HEK293 (cell line): Measurements from ENCODE around the gene BTBD8.

Experiments used
- CTCF ChIP-seq: fragments of 450-650 bp; formaldehyde crosslinking; IDR thresholded peaks from 2 replicates; pipeline ENCODE4 v1.5.1; 2016; ENCODE audit warnings: missing biosample characterization, missing genetic modification characterization
- MYNN ChIP-seq: fragments of 450-650 bp; formaldehyde crosslinking; IDR thresholded peaks from 2 replicates; pipeline ENCODE4 v1.5.1; 2016; ENCODE audit warnings: missing biosample characterization, missing genetic modification characterization, borderline replicate concordance
- PRDM2 ChIP-seq: fragments of 450-650 bp; formaldehyde crosslinking; IDR thresholded peaks from 2 replicates; pipeline ENCODE4 v1.5.1; 2016; ENCODE audit warnings: missing biosample characterization, missing genetic modification characterization, borderline replicate concordance
- REST ChIP-seq: fragments of 450-650 bp; formaldehyde crosslinking; IDR thresholded peaks from 2 replicates; pipeline ENCODE4 v1.5.1; 2016; ENCODE audit warnings: missing biosample characterization, missing genetic modification characterization
- SALL2 ChIP-seq: fragments of 450-650 bp; formaldehyde crosslinking; IDR thresholded peaks from 2 replicates; pipeline ENCODE4 v1.5.0; 2017; ENCODE audit warnings: missing biosample characterization, mild to moderate bottlenecking, missing genetic modification characterization, borderline replicate concordance
- ZBTB26 ChIP-seq: fragments of 450-650 bp; formaldehyde crosslinking; optimal IDR thresholded peaks from 2 replicates; pipeline ENCODE3; 2016; ENCODE audit warnings: missing biosample characterization, mild to moderate bottlenecking, missing genetic modification characterization
- ZBTB7A ChIP-seq: fragments of 450-650 bp; formaldehyde crosslinking; IDR thresholded peaks from 2 replicates; pipeline ENCODE4 v1.5.1; 2016; ENCODE audit warnings: low read depth, missing biosample characterization, missing genetic modification characterization
- ZNF274 ChIP-seq, 2 experiments: fragments of 200-500 bp in 1 of 2; fragments of 450-650 bp in 1 of 2; sonication (Bioruptor generic) in 1 of 2; formaldehyde crosslinking in 1 of 2; IDR thresholded peaks; 2 replicates each; pipeline versions ENCODE4 v1.5.1 to v1.6.1; 2014 to 2016; ENCODE audit warnings: borderline replicate concordance in 1 of 2, inconsistent platforms in 1 of 2, low read length in 1 of 2, missing biosample characterization in 1 of 2, missing genetic modification characterization in 1 of 2
- ZNF416 ChIP-seq: fragments of 450-650 bp; formaldehyde crosslinking; IDR thresholded peaks from 2 replicates; pipeline ENCODE4 v1.5.1; 2016; ENCODE audit warnings: missing biosample characterization, missing genetic modification characterization
- ZNF488 ChIP-seq: fragments of 450-650 bp; formaldehyde crosslinking; IDR thresholded peaks from 2 replicates; pipeline ENCODE4 v1.5.1; 2016; ENCODE audit warnings: missing biosample characterization, missing genetic modification characterization
- ZNF777 ChIP-seq: fragments of 450-650 bp; formaldehyde crosslinking; IDR thresholded peaks from 2 replicates; pipeline ENCODE4 v1.5.1; 2017; ENCODE audit warnings: missing biosample characterization, missing genetic modification characterization, borderline replicate concordance

GRCh38 chr1:92084651-92085050 is 4.5 kb downstream of the BTBD8 start:
- TF ChIP-seq CTCF (no peak), MYNN (tag by site-specific recombination) (no peak), ZBTB26 (tag by site-specific recombination) (no peak), PRDM2 (tag by site-specific recombination) (no peak), ZNF488 (no peak), ZNF777 (no peak), ZNF274 (IDR thresholded peaks at IDR 0.05; ENCODE audit: low read length) (no peak), ZNF274 (tag by site-specific recombination; IDR thresholded peaks at IDR 0.05; ENCODE audit: borderline replicate concordance) (no peak), SALL2 (no peak), ZNF416 (tag by site-specific recombination) (no peak), REST (no peak), ZBTB7A (no peak)
